ENCODE data around the gene RPL41.

RPL41 gene

GRCh38 chr12:56160193-56160763 lies 43.8 kb downstream of the RPL41 start:
- H3K4me3 ChIP-seq (ENCODE audit: low read length): peak overlapping the region; percentile 95
- peak overlapping the region; percentile 100 for H3K9ac ChIP-seq (ENCODE audit: low read length)
- no peaks in the 10 kb centered on the region for H3K9me3 ChIP-seq (ENCODE audit: control insufficient read depth, low read length)
- peaks cover 29% of the 10 kb centered on the region for H3K36me3 ChIP-seq (ENCODE audit: control insufficient read depth, insufficient read depth, low read length)
- no peaks in the 10 kb centered on the region for H3K27me3 ChIP-seq (ENCODE audit: control insufficient read depth, insufficient read depth, low read length)
- peaks cover 27% of the 10 kb centered on the region for H3K4me1 ChIP-seq (ENCODE audit: control insufficient read depth, insufficient read depth, low read length)

GRCh38 chr12:56160894-56161689 lies 44.7 kb downstream of the RPL41 start:
- Histone ChIP-seq H3K4me1 (ENCODE audit: control insufficient read depth, insufficient read depth, low read length) (peaks cover 27% of the 10 kb centered on the region), H3K4me3 (ENCODE audit: low read length) (peak overlapping the region; percentile 95), H3K27me3 (ENCODE audit: control insufficient read depth, insufficient read depth, low read length) (no peaks in the 10 kb centered on the region), H3K9ac (ENCODE audit: low read length) (peak overlapping the region; percentile 100), H3K36me3 (ENCODE audit: control insufficient read depth, insufficient read depth, low read length) (peaks cover 29% of the 10 kb centered on the region), H3K9me3 (ENCODE audit: control insufficient read depth, low read length) (no peaks in the 10 kb centered on the region)

- Histone ChIP-seq H3K36me3 (ENCODE audit: control insufficient read depth, insufficient read depth, low read length) (peaks cover 29% of the 10 kb centered on the region), H3K4me1 (ENCODE audit: control insufficient read depth, insufficient read depth, low read length) (peaks cover 27% of the 10 kb centered on the region), H3K9ac (ENCODE audit: low read length) (peak overlapping the region; percentile 100), H3K4me3 (ENCODE audit: low read length) (no peak overlapping the region), H3K9me3 (ENCODE audit: control insufficient read depth, low read length) (no peaks in the 10 kb centered on the region), H3K27me3 (ENCODE audit: control insufficient read depth, insufficient read depth, low read length) (no peaks in the 10 kb centered on the region)
These were observed 45.4 kb downstream of the RPL41 start for GRCh38 chr12:56161690-56162351.

GRCh38 chr12:56162468-56163290 lies 46.2 kb downstream of the RPL41 start:
- H3K9ac ChIP-seq (ENCODE audit: low read length): no peak overlapping the region
- no peak overlapping the region for H3K4me3 ChIP-seq (ENCODE audit: low read length)
- no peaks in the 10 kb centered on the region for H3K27me3 ChIP-seq (ENCODE audit: control insufficient read depth, insufficient read depth, low read length)
- H3K9me3 ChIP-seq (ENCODE audit: control insufficient read depth, low read length): no peaks in the 10 kb centered on the region
- H3K36me3 ChIP-seq (ENCODE audit: control insufficient read depth, insufficient read depth, low read length): peaks cover 29% of the 10 kb centered on the region
- peaks cover 22% of the 10 kb centered on the region for H3K4me1 ChIP-seq (ENCODE audit: control insufficient read depth, insufficient read depth, low read length)

- Histone ChIP-seq H3K4me1 (ENCODE audit: control insufficient read depth, insufficient read depth, low read length) (peaks cover 22% of the 10 kb centered on the region), H3K36me3 (ENCODE audit: control insufficient read depth, insufficient read depth, low read length) (peaks cover 34% of the 10 kb centered on the region), H3K9ac (ENCODE audit: low read length) (no peak overlapping the region), H3K9me3 (ENCODE audit: control insufficient read depth, low read length) (no peaks in the 10 kb centered on the region), H3K4me3 (ENCODE audit: low read length) (no peak overlapping the region), H3K27me3 (ENCODE audit: control insufficient read depth, insufficient read depth, low read length) (no peaks in the 10 kb centered on the region)
These were observed 47.3 kb downstream of the RPL41 start for GRCh38 chr12:56163533-56164344.

- Histone ChIP-seq H3K36me3 (ENCODE audit: control insufficient read depth, insufficient read depth, low read length) (peaks cover 32% of the 10 kb centered on the region), H3K9me3 (ENCODE audit: control insufficient read depth, low read length) (no peaks in the 10 kb centered on the region), H3K4me1 (ENCODE audit: control insufficient read depth, insufficient read depth, low read length) (peaks cover 22% of the 10 kb centered on the region), H3K4me3 (ENCODE audit: low read length) (no peak overlapping the region), H3K27me3 (ENCODE audit: control insufficient read depth, insufficient read depth, low read length) (no peaks in the 10 kb centered on the region), H3K9ac (ENCODE audit: low read length) (no peak overlapping the region)
These were observed 47.9 kb downstream of the RPL41 start for GRCh38 chr12:56164345-56164729.

GRCh38 chr12:56165369-56165768 lies 48.9 kb downstream of the RPL41 start:
- Histone ChIP-seq H3K27me3 (ENCODE audit: control insufficient read depth, insufficient read depth, low read length) (no peaks in the 10 kb centered on the region), H3K4me3 (ENCODE audit: low read length) (no peak overlapping the region), H3K36me3 (ENCODE audit: control insufficient read depth, insufficient read depth, low read length) (peaks cover 22% of the 10 kb centered on the region), H3K9me3 (ENCODE audit: control insufficient read depth, low read length) (no peaks in the 10 kb centered on the region), H3K4me1 (ENCODE audit: control insufficient read depth, insufficient read depth, low read length) (peaks cover 13% of the 10 kb centered on the region), H3K9ac (ENCODE audit: low read length) (no peak overlapping the region)
